Activated CD8-positive, alpha-beta memory T cell treated with anti-CD3 and anti-CD28 coated beads, Interleukin-2, amount 10 ng/mL, durations not matched to agents 7 days and 5 days (primary cell): ENCODE results near the gene C21orf91. TPM values are rescaled to one million over a fixed set of nuclear protein-coding genes. Genes with fewer than 3 reads are reported as not detected.
"Not testable (repeated sequence)": the region's sequence is repeated elsewhere in the genome, so short reads cannot be mapped to it uniquely, and the experiment has no call there.

Source experiments
- ATAC-seq: fragments of 150-1000 bp; cut with Tn5 transposase; one replicate; pipeline ENCODE4 v1.10.0; 2021; ENCODE audit warnings: moderate library complexity
- CTCF ChIA-PET: fragments of 350-600 bp; sonication (Branson Sonifier 250); formaldehyde crosslinking; loops from one replicate; lab custom pipeline; 2021; ENCODE audit warnings: antibody characterized with exemption; lab: Charles Lee
- DNase-seq: peaks from one replicate; pipeline ENCODE4 v3.0.0-alpha.2; 2020
- H3K27ac Mint-ChIP-seq: one replicate; pipeline ENCODE4 v1.8.0; 2021; ENCODE audit warnings: mild to moderate bottlenecking, mixed read lengths
- H3K27me3 Mint-ChIP-seq: one replicate; pipeline ENCODE4 v1.8.0; 2021; ENCODE audit warnings: mixed read lengths
- H3K36me3 Mint-ChIP-seq: one replicate; pipeline ENCODE4 v1.8.0; 2021; ENCODE audit warnings: mild to moderate bottlenecking, mixed read lengths
- H3K4me1 Mint-ChIP-seq: one replicate; pipeline ENCODE4 v1.8.0; 2021; ENCODE audit warnings: mixed read lengths
- H3K4me3 Mint-ChIP-seq: one replicate; pipeline ENCODE4 v1.8.0; 2021; ENCODE audit warnings: mild to moderate bottlenecking, moderate library complexity, mixed read lengths
- H3K9me3 Mint-ChIP-seq: one replicate; pipeline ENCODE4 v1.8.0; 2022; ENCODE audit warnings: low read depth, mixed read lengths
- total RNA-seq, 2 experiments: library from RNA; stranded (reverse); gene quantifications; one replicate each; pipeline ENCODE4 v1.2.3, GENCODE V29; 2021

C21orf91 gene
- total RNA-seq, 2 experiments from 2014 or later, result 63.6 to 88.7 TPM

DNA sequence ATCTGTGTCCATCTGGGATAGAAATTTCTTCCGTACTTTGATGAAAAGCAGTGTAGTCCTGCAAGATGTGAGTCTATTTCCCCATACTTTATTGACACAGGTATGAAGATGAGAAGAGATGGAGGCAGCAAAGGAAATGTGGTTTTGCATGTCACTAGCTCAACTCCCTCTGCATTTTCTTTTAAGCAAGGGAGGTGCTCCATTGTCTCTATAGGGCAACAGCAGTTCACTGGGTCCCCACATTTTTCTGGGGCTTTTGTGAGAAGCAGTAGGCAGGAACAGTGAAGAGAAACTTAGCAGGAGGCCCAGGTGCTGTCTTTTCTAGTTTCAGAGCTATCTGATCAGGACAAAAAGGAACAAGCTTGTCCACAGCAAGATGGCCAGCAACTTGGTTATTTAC, 37.1 kb downstream of the C21orf91 start:
- CTCF ChIA-PET, result interaction anchor here (0.8 to 2.1 kb wide), 5 partner anchors 13 to 36 kb away, joined by 3 to 6 read pairs (median 4); no protein-coding TSS in a partner anchor
- H3K36me3 Mint-ChIP-seq, result peaks cover 48% of the 10 kb centered on the region
- H3K4me3 Mint-ChIP-seq, result peak overlapping the region; percentile 24
- DNase-seq (no peak), ATAC-seq (no peak)
- no peaks in the 10 kb centered on the region for H3K27me3 Mint-ChIP-seq
- H3K9me3 Mint-ChIP-seq, result no peaks in the 10 kb centered on the region
- peaks cover 90% of the 10 kb centered on the region for H3K4me1 Mint-ChIP-seq
- peak overlapping the region; percentile 94 for H3K27ac Mint-ChIP-seq

DNA sequence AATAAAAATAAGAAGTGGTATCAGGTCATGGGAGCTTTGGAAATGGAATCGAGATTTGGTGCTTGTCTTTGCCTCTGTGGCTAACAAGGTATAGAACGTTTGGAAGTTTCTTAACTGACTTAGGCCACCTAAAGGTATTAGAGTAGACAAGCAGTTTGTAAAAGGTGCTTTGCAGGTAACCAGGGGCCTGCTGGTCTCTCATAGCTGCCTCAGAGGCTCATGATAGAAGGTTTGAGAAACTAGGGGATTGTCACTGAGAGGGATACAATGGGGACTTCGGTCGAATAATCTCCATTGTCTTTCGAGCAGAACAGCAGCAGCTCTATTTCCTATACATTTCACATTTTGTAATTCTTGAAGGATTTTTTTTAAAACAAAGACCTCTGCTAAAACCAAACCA, 37.6 kb downstream of the C21orf91 start:
- no peak for DNase-seq
- Mint-ChIP-seq H3K27me3 (no peaks in the 10 kb centered on the region), H3K9me3 (no peaks in the 10 kb centered on the region), H3K36me3 (peaks cover 43% of the 10 kb centered on the region), H3K4me3 (no peak overlapping the region), H3K27ac (peak overlapping the region; percentile 94), H3K4me1 (peaks cover 90% of the 10 kb centered on the region)
- ATAC-seq, result no peak
- CTCF ChIA-PET, result interaction anchor here (0.5 to 2.1 kb wide), 8 partner anchors 10 to 102 kb away, joined by 3 to 8 read pairs (median 4); no protein-coding TSS in a partner anchor

DNA sequence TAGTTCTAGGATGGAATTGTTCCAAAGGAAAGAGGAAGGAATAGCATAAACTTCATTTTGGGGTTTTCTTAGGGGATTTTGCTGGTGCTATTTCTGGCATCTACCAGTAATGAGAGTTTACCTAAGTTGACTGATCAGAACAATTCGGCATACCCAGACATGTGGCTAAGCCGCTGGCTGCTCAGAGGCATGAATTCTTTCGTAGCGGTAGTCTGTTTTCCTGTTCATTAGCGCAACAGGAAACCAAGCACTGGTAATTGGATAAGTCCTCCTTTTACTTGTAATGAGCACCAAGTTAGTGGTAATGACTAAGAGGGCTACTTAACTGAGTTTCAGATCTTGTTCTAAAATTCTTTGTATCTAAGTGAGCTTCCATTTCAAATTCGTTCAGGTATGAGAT, 38.6 kb downstream of the C21orf91 start:
- Mint-ChIP-seq H3K4me3 (peak overlapping the region; percentile 19), H3K27me3 (no peaks in the 10 kb centered on the region), H3K36me3 (peaks cover 36% of the 10 kb centered on the region), H3K4me1 (peaks cover 90% of the 10 kb centered on the region), H3K27ac (peak overlapping the region; percentile 94), H3K9me3 (no peaks in the 10 kb centered on the region)
- ATAC-seq, result peak; percentile 38
- CTCF ChIA-PET, result interaction anchor here (1.7 to 2.1 kb wide), 3 partner anchors 11 to 38 kb away, joined by 4 to 8 read pairs (median 6); no protein-coding TSS in a partner anchor
- peak; percentile 76 for DNase-seq

DNA sequence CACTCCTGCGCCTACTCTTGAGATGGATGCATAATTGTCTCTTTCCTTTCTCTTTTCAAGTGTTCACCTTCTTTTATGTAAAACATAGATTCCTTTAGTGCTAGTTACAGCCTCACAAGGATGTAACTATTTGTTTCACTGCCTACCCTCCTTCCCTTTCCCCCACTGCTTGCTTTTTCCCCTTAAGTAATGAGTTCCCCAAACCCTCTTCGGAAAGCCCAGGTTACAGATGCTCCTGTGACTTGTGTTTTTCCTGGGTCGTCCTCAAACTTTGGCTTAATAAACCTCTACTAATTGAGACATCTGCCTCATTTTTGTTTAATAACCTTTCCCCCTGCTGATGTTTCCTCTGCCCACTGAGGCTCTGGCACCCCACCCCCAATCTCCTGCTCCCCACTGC, 39.2 kb downstream of the C21orf91 start:
- H3K9me3 Mint-ChIP-seq, result no peaks in the 10 kb centered on the region
- CTCF ChIA-PET, result interaction anchor here (1.8 kb wide), 1 partner anchor 12 kb away, joined by 8 read pairs; no protein-coding TSS in a partner anchor
- H3K36me3 Mint-ChIP-seq, result peaks cover 31% of the 10 kb centered on the region
- H3K4me3 Mint-ChIP-seq, result no peak overlapping the region
- DNase-seq (no peak), ATAC-seq (no peak)
- peaks cover 90% of the 10 kb centered on the region for H3K4me1 Mint-ChIP-seq
- H3K27ac Mint-ChIP-seq, result peak overlapping the region; percentile 94
- H3K27me3 Mint-ChIP-seq, result no peaks in the 10 kb centered on the region

DNA sequence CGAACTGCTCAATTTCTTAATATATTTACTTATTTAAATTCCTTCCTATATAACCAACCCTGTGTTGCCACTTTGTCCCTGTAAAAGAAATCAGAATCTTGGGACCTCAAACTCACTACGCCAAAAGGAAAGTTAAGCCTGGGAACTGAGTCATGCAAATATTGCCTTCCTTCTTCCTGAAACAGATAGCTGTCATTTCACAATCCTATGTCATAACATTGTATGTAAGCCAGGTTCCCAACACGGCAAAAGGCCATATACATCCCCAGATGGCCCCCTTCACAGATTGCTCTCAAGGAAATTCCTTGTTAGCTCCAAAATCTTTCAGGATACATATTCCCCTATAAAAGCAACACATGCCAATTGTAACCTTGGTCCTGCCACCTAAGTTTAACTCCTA, 39.7 kb downstream of the C21orf91 start:
- H3K27ac Mint-ChIP-seq, result peak overlapping the region; percentile 94
- DNase-seq (no peak), ATAC-seq (no peak)
- H3K36me3 Mint-ChIP-seq, result peaks cover 26% of the 10 kb centered on the region
- no peaks in the 10 kb centered on the region for H3K9me3 Mint-ChIP-seq
- CTCF ChIA-PET, result no interaction called here
- peaks cover 88% of the 10 kb centered on the region for H3K4me1 Mint-ChIP-seq
- no peaks in the 10 kb centered on the region for H3K27me3 Mint-ChIP-seq
- no peak overlapping the region for H3K4me3 Mint-ChIP-seq

DNA sequence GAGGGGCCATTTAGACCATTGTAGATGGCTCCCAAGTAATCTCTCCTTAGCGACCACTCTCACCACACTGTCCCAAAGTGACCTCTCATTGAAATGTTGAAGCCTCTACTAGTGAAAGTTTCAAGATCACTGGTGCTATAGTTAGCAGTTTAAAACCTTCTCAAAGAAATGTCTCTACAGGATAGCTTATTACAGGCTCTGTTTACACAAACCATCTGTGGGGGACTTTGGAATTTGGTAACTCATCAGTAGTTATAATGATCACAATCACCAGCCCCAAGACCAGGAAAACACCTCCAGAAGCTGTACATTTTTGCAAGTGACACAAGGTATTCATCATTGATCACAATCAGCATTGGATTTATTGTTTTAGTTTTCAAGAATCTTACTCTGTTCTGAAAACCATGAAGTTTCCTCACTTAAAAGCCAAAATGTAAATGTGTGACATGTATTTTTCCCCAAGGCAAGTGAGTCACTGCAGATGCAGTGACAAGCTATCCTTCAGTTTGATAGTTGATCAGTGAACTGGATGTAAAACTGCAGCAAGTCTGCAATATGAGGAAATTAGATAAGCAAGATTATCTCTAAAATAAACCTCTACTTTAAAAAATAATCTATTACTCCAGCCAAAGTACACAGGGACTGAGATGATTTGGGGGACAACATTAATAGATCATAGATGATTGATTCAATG, 41.9 kb downstream of the C21orf91 start:
- ATAC-seq (no peak), DNase-seq (no peak)
- H3K27ac Mint-ChIP-seq, result peak overlapping the region; percentile 40
- no peaks in the 10 kb centered on the region for H3K27me3 Mint-ChIP-seq
- peaks cover 36% of the 10 kb centered on the region for H3K36me3 Mint-ChIP-seq
- H3K4me3 Mint-ChIP-seq, result no peak overlapping the region
- peaks cover 6% of the 10 kb centered on the region for H3K9me3 Mint-ChIP-seq
- CTCF ChIA-PET, result interaction anchor here (4.1 kb wide), 1 partner anchor 88 kb away, joined by 14 read pairs; no protein-coding TSS in a partner anchor
- H3K4me1 Mint-ChIP-seq, result peaks cover 73% of the 10 kb centered on the region

DNA sequence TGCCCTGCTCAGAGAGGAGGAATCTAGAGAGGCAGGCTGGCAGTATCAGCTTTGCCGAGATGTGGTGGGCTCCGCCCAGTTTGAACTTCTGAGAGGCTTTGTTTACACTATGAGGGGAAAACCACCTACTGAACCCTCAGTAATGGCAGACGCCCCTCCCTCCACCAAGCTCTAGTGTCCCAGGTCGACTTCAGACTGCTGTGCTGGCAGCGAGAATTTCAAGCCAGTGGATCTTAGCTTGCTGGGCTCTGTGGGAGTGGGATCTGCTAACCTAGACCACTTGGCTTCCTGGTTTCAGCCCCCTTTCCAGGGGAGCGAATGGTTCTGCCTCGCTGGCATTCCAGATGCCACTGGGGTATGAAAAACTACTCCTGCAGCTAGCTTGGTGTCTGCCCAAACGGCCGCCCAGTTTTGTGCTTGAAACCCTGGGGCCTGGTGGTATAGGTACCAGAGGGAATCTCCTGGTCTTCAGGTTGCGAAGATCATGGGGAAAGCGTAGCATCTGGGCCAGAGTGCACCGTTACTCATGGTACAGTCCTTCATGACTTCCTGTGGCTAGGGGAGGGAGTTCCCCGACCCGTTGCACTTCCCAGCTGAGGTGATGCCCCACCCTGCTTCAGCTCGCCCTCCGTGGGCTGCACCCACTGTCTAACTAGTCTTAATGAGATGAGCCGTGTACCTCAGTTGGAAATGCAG, 43.6 kb downstream of the C21orf91 start:
- CTCF ChIA-PET, result interaction anchor here (0.9 to 4.1 kb wide), 8 partner anchors 12 to 87 kb away, joined by 3 to 14 read pairs (median 3); no protein-coding TSS in a partner anchor
- peaks cover 9% of the 10 kb centered on the region for H3K9me3 Mint-ChIP-seq
- DNase-seq (peak; percentile 84), ATAC-seq (peak; percentile 85)
- H3K4me1 Mint-ChIP-seq, result peaks cover 57% of the 10 kb centered on the region
- no peaks in the 10 kb centered on the region for H3K27me3 Mint-ChIP-seq
- peaks cover 43% of the 10 kb centered on the region for H3K36me3 Mint-ChIP-seq
- peak overlapping the region; percentile 85 for H3K27ac Mint-ChIP-seq
- peak overlapping the region; percentile 63 for H3K4me3 Mint-ChIP-seq

DNA sequence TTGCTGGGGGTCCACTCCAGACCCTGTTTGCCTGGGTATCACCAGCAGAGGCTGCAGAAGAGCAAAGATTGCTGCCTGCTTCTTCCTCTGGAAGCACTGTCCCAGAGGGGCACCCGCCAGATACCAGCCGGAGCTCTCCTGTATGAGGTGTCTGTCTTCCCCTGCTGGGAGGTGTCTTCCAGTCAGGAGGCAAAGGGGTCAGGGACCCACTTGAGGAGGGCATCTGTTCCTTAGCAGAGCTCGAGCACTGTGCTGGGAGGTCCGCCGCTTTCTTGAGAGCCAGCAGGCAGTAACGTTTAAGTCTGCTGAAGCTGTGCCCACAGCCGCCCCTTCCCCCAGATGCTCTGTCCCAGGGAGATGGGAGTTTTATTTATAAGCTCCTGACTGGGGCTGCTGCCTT, 44.1 kb downstream of the C21orf91 start:
- H3K4me3 Mint-ChIP-seq, ATAC-seq, H3K27me3 Mint-ChIP-seq, DNase-seq, H3K9me3 Mint-ChIP-seq: not testable (repeated sequence)
- CTCF ChIA-PET, result interaction anchor here (0.9 to 4.1 kb wide), 4 partner anchors 19 to 86 kb away, joined by 3 to 14 read pairs (median 6); no protein-coding TSS in a partner anchor
- peak overlapping the region; percentile 85 for H3K27ac Mint-ChIP-seq
- peaks cover 45% of the 10 kb centered on the region for H3K36me3 Mint-ChIP-seq
- peaks cover 51% of the 10 kb centered on the region for H3K4me1 Mint-ChIP-seq

DNA sequence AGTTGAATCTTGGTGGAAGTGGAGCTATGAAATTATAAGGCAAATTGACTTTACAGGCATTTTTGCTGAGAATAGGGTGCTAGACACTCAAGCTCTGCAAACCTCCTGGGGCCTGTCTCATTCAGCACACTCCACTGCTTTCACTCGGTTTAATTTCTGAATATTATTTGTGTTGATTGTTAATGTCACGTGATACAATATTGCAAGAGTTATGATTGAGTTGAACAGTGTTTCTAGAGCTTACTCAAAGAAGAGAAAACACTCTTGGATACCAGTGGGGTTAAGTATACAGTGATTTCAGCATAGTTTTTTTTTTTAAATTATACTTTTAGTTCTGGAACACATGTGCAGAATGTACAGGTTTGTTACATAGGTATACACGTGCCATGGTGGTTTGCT, 49.7 kb downstream of the C21orf91 start:
- H3K9me3 Mint-ChIP-seq, result peaks cover 9% of the 10 kb centered on the region
- no peak for DNase-seq
- no peak overlapping the region for H3K27ac Mint-ChIP-seq
- peaks cover 32% of the 10 kb centered on the region for H3K36me3 Mint-ChIP-seq
- CTCF ChIA-PET, result interaction anchor here (1.0 kb wide), 1 partner anchor 19 kb away, joined by 3 read pairs; no protein-coding TSS in a partner anchor
- no peak for ATAC-seq
- peaks cover 8% of the 10 kb centered on the region for H3K4me1 Mint-ChIP-seq
- peaks cover 3% of the 10 kb centered on the region for H3K27me3 Mint-ChIP-seq
- H3K4me3 Mint-ChIP-seq, result no peak overlapping the region

DNA sequence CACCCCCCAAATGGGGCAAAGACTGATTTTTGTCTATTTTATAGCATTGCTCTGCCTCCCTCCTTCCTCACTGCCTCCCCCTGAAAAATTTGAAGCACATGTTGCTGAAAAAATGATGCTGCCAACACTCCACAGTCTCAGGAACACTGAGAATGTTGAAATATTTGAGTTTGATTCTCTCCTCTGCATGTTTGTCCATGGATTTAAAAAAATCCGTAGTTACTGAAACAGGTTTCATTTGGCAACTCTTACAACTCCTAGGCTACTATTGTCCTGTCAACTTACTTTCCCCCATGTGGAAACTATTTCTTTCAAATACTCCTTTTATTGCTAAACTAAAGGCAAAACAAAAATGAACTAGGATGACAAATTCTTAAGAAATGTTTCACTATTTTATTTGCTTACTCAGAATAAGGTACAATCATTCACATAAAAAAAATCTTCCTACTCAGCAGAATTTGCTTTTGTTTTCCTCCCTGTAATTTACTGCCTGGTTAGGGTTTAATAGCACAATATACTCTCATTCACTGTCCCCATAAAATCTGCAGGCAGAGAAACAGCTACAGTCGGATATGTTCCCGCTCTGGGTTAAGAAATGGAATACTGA, 50.2 kb downstream of the C21orf91 start:
- CTCF ChIA-PET, result interaction anchor here (1.0 kb wide), 1 partner anchor 19 kb away, joined by 3 read pairs; no protein-coding TSS in a partner anchor
- DNase-seq (no peak), ATAC-seq (no peak)
- Mint-ChIP-seq H3K27ac (no peak overlapping the region), H3K9me3 (peaks cover 11% of the 10 kb centered on the region), H3K27me3 (peaks cover 3% of the 10 kb centered on the region), H3K4me1 (peaks cover 8% of the 10 kb centered on the region), H3K4me3 (no peak overlapping the region), H3K36me3 (peaks cover 29% of the 10 kb centered on the region)

DNA sequence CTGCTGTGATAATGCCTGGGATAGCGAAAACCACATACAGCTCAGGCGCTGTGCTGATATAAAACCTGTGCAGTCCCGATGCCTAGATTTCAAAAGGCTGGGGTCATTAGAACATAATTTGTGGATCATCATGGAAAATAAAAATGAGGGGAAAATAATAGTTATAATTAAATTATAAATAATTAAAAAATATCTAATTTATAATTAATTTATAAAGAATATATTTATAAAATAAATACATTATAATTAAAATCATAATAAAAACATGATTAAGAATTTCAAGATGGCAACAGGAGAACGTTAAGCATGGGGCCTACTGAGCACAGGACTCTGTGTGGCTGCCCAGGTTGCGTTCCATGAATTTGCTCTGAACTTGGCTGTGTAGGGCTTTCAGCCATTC, 53.9 kb downstream of the C21orf91 start:
- ATAC-seq (no peak), DNase-seq (no peak)
- H3K4me3 Mint-ChIP-seq, result no peak overlapping the region
- H3K4me1 Mint-ChIP-seq, result no peaks in the 10 kb centered on the region
- CTCF ChIA-PET, result no interaction called here
- peaks cover 2% of the 10 kb centered on the region for H3K9me3 Mint-ChIP-seq
- H3K27me3 Mint-ChIP-seq, result peaks cover 3% of the 10 kb centered on the region
- H3K36me3 Mint-ChIP-seq, result peaks cover 7% of the 10 kb centered on the region
- no peak overlapping the region for H3K27ac Mint-ChIP-seq

DNA sequence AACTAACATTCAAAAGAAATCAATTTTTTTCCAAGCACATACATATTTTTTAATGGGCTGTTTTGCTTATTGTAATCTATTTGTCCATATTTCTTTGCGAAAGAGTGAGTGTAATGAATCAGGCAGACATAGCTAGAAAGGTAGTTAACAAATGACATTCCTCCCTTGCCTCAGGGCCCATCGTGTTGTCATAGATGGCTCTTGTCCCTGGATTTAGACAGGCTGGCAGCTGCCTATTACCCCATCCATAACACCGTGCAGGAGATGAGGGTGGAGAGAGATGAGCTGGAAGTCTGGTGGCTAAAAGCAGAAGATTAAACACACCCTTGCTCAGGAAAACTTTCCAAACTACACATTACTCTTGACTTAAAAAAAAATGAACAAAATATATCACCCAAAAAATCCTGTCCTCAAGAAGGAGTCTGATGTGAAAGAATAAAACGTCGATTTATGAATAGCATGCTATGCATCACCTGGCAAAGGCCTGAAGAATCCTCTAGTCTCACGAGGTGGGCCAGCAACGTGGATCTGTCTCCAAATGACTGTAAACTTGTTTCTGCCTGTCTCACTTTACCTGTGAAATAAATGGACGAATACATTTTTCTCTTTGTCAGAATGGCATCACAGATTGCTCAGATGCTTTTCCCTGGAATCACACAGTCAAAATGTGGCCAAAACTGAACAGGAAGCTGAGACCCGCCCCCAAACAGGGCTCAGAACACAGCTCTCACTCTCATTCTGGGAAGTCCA, 55.7 kb downstream of the C21orf91 start:
- no peak for ATAC-seq
- Mint-ChIP-seq H3K27ac (no peak overlapping the region), H3K27me3 (no peaks in the 10 kb centered on the region), H3K4me3 (no peak overlapping the region), H3K36me3 (peaks cover 3% of the 10 kb centered on the region), H3K9me3 (peaks cover 2% of the 10 kb centered on the region), H3K4me1 (no peaks in the 10 kb centered on the region)
- DNase-seq, result no peak
- CTCF ChIA-PET, result no interaction called here
